ENCODE data around the gene NUDT8.

NUDT8 gene

GRCh38 chr11:67633758-67634365, 4.1 kb upstream of the NUDT8 start:
- Histone ChIP-seq H4K20me1 (ENCODE audit: insufficient read depth, low read length) (no peaks in the 10 kb centered on the region), H3K9me2 (ENCODE audit: low read depth, low read length) (no peaks in the 10 kb centered on the region), H2AFZ (ENCODE audit: low read length) (no peak overlapping the region), H3K79me2 (ENCODE audit: insufficient read depth, low read length) (no peaks in the 10 kb centered on the region), H3K27ac (ENCODE audit: low read depth, low read length, poor library complexity, severe bottlenecking) (no peak overlapping the region), H3F3A (ENCODE audit: insufficient read depth, low read length) (no peaks in the 10 kb centered on the region), H3K9ac (ENCODE audit: low read length) (no peak overlapping the region), H3K4me1 (ENCODE audit: insufficient read depth, low read length, severe bottlenecking) (peaks cover 13% of the 10 kb centered on the region), H3K4me3 (ENCODE audit: low read depth, low read length, poor library complexity, severe bottlenecking) (no peak overlapping the region), H3K4me2 (ENCODE audit: low read length) (no peak overlapping the region), H3K36me3 (ENCODE audit: insufficient read depth, low read length) (no peaks in the 10 kb centered on the region), H3K27me3 (ENCODE audit: insufficient read depth, low read length) (peaks cover 9% of the 10 kb centered on the region; the same call in 1 of the 2 replicates), H3K9me3 (ENCODE audit: low read length) (no peaks in the 10 kb centered on the region)
- TF ChIP-seq EZH2 (IDR thresholded peaks at IDR 0.05; ENCODE audit: borderline replicate concordance, low read length) (no peak), CTCF (IDR thresholded peaks at IDR 0.05; ENCODE audit: low read length) (no peak)

GRCh38 chr11:67632982-67633755, 3.4 kb upstream of the NUDT8 start:
- H3K9me3 ChIP-seq (ENCODE audit: low read length) = no peaks in the 10 kb centered on the region
- H3K4me2 ChIP-seq (ENCODE audit: low read length) = no peak overlapping the region
- no peak overlapping the region for H2AFZ ChIP-seq (ENCODE audit: low read length)
- H3K36me3 ChIP-seq (ENCODE audit: insufficient read depth, low read length) = no peaks in the 10 kb centered on the region
- H3K4me1 ChIP-seq (ENCODE audit: insufficient read depth, low read length, severe bottlenecking) = peaks cover 18% of the 10 kb centered on the region
- H3K4me3 ChIP-seq (ENCODE audit: low read depth, low read length, poor library complexity, severe bottlenecking) = no peak overlapping the region
- no peaks in the 10 kb centered on the region for H3K79me2 ChIP-seq (ENCODE audit: insufficient read depth, low read length)
- H4K20me1 ChIP-seq (ENCODE audit: insufficient read depth, low read length) = no peaks in the 10 kb centered on the region
- no peaks in the 10 kb centered on the region for H3K9me2 ChIP-seq (ENCODE audit: low read depth, low read length)
- no peak overlapping the region for H3K9ac ChIP-seq (ENCODE audit: low read length)
- no peaks in the 10 kb centered on the region for H3F3A ChIP-seq (ENCODE audit: insufficient read depth, low read length)
- H3K27me3 ChIP-seq (ENCODE audit: insufficient read depth, low read length) = peaks cover 9% of the 10 kb centered on the region; the same call in 1 of the 2 replicates
- no peak overlapping the region for H3K27ac ChIP-seq (ENCODE audit: low read depth, low read length, poor library complexity, severe bottlenecking)
- TF ChIP-seq CTCF (IDR thresholded peaks at IDR 0.05; ENCODE audit: low read length) (no peak), EZH2 (IDR thresholded peaks at IDR 0.05; ENCODE audit: borderline replicate concordance, low read length) (no peak)

- Histone ChIP-seq H4K20me1 (ENCODE audit: insufficient read depth, low read length) (no peaks in the 10 kb centered on the region), H3F3A (ENCODE audit: insufficient read depth, low read length) (no peaks in the 10 kb centered on the region), H3K36me3 (ENCODE audit: insufficient read depth, low read length) (no peaks in the 10 kb centered on the region), H3K4me3 (ENCODE audit: low read depth, low read length, poor library complexity, severe bottlenecking) (no peak overlapping the region), H3K27me3 (ENCODE audit: insufficient read depth, low read length) (peaks cover 9% of the 10 kb centered on the region; the same call in 1 of the 2 replicates), H3K79me2 (ENCODE audit: insufficient read depth, low read length) (no peaks in the 10 kb centered on the region), H3K9me3 (ENCODE audit: low read length) (no peaks in the 10 kb centered on the region), H3K27ac (ENCODE audit: low read depth, low read length, poor library complexity, severe bottlenecking) (no peak overlapping the region), H3K9me2 (ENCODE audit: low read depth, low read length) (no peaks in the 10 kb centered on the region), H3K4me2 (ENCODE audit: low read length) (no peak overlapping the region), H2AFZ (ENCODE audit: low read length) (no peak overlapping the region), H3K4me1 (ENCODE audit: insufficient read depth, low read length, severe bottlenecking) (peaks cover 18% of the 10 kb centered on the region), H3K9ac (ENCODE audit: low read length) (no peak overlapping the region)
- TF ChIP-seq EZH2 (IDR thresholded peaks at IDR 0.05; ENCODE audit: borderline replicate concordance, low read length) (no peak), CTCF (IDR thresholded peaks at IDR 0.05; ENCODE audit: low read length) (no peak)
Measured at GRCh38 chr11:67632175-67632981, 2.6 kb upstream of the NUDT8 start.
